ENCODE results near the gene ABHD8.

The ABHD8 gene, protein sequence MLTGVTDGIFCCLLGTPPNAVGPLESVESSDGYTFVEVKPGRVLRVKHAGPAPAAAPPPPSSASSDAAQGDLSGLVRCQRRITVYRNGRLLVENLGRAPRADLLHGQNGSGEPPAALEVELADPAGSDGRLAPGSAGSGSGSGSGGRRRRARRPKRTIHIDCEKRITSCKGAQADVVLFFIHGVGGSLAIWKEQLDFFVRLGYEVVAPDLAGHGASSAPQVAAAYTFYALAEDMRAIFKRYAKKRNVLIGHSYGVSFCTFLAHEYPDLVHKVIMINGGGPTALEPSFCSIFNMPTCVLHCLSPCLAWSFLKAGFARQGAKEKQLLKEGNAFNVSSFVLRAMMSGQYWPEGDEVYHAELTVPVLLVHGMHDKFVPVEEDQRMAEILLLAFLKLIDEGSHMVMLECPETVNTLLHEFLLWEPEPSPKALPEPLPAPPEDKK

DNA sequence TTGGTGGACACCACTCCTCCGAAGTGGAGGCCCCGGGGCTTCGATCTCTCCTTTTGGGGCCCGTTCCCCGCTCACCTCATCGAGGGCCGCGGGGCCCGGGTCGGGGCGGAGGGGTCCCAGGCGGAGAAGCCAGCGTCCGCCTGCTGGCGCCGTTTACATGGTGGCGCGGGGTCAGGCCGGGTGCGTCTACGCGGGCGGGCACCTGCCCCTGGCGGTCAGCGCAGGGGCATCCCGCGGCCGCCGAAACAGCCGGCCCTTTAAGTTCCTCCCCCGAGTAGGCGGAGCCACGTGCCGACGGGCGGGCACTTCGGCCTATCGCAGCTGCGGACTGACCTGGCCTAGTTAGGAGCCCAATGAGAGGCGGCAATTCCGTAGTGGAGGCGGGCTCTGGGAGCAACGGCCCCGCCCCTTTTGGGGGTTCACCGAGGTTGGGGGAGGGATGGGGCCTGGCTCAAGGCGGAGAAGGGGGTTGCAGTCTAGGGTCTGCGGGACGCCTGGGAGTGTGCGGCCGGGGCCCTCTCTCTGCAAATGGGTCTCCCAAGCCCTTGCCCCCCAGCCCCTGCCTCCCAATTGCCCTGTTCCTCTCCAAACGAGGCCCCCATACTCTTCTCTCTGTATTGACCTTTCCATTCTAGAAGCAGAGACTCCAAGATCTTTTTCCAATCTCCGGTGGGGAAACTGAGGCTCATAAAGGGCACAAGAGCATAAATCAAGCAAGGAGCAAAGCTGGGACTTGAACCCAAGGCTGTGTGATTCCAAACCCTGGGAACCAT, at the start of gene ABHD8:
Gene ABHD8 (minus strand): TSS at position 259 of the 773 bp plus-strand sequence. CDS start 1,809 bp downstream, outside the sequence.
- DNase-seq: peak; percentile 94

DNA sequence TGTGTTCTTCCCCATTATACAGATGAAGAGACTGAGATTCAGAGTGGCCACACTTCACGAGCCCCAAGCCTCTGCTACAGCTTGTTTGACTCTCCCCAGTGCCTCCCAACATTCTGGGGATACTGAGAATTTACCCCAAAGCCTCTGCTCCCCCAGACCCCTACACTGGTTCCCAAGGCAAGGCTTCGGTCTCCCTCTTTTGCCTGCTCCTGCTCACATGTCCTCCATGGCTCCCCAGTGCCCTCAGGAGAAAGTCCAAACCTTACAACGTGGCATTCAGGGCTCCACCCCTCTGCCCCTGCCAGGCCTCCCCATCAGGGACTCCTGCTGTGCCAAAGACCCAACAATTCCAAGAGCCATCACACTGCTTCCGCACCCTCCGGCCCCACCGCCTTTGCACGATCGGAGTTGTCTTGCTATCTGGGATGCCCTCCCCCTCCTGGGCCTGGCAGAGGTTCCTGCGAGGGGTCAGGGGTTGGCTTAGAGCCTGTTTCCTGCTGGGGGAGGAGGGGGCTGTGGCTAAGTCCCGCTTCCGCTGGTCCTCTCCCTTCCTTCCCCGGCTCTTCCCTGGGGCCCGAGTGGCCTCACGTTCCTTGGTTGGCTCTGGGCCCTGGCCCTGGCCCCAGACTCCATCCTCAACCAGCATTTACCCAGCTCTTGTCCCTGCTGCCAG, 49.5 kb upstream of the ABHD8 start:
- no peak for DNase-seq

DNA sequence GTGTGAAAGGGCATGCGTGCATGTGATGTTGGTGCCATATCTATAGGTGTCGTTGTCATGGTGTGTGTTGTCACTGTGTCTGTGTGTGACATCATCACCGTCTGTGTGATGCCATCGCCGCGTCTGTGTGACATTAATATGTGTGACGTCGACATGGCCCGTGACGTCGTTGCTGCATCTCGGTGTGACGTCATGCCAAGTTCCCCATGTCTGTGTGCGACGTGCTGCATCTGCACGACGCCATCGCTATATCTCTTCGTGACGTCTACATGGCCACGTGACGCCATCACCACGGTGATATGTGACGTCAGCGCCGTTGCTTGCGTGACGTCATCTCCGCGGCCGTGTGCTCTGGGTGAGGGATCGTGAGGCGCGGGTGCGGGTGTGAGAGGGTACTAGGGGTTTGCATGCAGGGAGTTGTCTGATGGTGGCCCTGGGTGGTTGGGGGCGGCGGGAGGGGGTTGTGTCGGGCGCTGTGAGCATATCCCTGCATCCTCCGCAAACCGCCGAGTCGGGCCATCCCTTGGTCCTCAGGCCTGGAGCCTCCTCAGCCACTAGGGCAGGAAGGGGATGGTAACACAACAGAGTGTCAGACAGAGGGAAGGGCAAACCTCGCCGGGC, 48.7 kb upstream of the ABHD8 start:
- DNase-seq: no peak

DNA sequence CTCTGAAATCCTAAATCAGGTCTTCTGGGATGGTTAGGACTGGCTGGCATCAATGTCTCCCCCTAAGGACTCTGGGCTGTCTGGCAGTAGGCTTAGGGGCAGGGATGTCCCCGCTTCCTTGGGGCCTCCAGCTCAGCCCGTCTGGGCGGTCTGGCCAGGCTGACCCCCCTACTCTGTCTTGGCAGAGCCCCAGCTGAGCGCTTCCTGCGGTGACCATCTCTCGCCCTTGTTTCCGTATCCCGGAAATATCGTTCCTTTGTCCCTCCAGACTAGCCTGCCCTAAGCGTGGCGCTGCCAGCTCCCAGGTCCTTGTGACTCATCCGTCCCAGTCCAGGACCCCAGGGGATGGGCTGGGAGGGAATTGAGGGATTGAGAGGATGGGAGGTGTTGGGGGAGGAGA, 45.5 kb upstream of the ABHD8 start:
- DNase-seq: no peak

DNA sequence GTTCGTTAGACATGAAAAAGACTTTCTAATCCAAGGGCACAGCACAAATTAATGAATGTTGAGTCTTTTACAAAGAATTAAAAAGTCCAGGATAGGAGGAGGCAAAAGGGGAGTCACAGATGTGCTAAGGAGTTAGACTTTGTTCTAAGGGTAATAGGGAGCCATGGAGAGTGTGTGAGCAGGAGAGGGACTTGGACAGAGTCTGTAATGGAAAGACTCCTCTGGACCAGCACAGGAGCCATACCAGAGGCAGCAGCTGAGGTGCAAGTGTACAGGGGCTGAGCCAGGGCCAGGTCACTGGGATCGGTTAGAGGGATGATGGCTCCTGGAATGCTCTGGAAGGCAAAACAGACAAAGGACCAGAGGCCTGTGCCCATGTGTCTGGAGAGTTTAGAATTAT, 44.7 kb upstream of the ABHD8 start:
- DNase-seq: no peak

DNA sequence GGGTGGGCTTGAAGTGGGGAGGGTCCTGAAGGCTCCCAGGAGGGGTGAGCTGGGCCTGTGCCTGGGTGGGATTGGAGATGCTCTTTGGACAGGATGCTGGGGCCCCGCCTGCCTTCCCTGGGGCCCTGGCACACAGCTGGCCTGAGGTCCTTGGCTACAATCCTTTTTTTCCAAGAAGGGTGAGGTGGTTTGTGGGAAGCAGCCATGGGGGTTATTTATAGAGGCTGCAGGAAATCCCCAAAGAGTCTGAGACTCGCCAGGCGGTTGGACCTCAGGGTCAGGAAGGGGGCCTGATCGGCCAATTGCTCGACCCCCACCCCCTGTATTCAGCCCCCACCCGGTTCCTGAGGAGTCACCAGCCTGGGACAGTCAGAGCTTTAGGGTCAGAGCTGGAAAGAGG, 44.1 kb upstream of the ABHD8 start:
- no peak for DNase-seq

DNA sequence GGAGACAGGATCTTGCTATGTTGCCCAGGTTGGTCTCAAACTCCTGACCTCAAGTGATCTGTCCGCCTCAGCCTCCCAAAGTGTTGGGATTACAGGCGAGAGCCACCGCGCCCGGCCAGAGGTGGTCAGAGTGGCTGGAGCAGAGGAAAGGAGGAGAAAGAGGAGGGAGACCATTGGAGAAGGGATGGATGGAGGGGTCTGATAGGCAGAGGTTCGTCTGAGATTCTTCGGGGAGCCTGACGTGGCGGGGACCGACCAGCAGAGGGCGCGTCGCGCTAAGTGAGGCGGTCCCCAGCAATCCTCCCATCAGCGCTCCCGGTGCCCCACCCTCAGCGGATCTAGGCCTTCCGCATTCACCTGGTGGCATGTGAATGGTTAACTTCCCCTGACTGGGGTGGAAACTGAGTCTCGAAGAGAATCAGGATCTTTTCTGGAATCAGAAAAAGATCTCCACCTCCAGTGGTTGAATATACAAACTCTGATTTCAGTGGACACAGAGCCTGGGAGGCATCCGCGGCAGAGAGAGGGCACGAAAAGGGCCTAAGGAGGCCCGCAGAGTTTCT, 43.0 kb upstream of the ABHD8 start:
- DNase-seq: peak; percentile 80

DNA sequence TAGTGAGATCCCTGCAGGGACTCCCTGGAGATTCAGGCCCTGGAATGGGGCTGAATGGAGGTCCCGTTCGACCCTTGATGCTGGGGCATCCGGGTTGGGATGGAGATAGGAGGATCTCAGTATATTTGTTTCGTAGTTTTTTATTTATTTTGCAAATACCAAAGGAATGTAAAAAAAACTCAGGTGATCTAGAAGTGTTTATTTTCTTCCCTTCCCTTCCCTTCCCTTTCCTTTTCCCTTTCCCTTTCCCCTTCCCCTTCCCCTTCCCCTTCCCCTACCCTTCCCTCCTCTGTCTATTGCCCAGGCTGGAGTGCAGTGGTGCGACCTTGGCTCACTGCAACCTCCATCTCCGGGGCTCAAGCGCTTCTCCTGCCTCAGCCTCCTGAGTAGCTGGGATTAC, 38.6 kb upstream of the ABHD8 start:
- DNase-seq: no peak

DNA sequence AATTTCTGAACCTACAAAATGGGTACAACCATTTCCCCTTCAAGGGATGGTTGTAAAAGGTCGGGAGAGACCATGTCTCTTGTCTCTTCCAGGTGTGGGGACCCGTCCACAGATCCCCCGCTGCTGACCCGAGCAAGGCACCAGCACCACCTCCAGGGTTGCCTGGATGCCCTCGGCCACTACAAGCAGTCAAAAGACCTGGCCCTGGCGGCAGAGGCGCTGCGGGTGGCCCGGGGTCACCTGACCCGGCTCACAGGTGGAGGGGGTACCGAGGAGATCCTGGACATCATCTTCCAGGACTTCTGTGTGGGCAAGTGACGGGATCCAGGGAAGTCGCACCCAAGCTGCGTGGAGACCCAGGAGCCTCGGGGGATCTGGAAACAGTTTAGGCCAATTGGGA, 38.2 kb upstream of the ABHD8 start:
- DNase-seq: no peak

DNA sequence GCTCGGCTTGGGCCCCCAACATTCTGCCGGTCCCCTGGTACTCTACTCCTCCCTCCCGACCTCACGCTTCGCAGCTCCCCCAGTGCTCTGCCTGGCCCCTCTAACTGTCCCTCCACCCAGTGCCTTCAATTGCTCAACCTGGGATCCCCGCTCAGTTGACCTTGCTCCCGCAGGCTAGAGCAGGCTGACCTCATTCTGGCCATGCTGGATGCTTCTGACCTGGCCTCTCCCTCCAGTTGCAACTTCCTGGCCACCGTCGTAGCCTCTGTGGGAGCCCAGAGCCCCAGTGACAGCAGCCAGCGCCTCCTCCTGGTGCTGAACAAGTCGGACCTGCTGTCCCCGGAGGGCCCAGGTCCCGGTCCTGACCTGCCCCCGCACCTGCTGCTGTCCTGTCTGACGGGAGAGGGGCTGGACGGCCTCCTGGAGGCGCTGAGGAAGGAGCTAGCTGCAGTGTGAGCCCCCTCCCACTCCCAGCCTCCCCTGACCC, 37.7 kb upstream of the ABHD8 start:
- DNase-seq: no peak

DNA sequence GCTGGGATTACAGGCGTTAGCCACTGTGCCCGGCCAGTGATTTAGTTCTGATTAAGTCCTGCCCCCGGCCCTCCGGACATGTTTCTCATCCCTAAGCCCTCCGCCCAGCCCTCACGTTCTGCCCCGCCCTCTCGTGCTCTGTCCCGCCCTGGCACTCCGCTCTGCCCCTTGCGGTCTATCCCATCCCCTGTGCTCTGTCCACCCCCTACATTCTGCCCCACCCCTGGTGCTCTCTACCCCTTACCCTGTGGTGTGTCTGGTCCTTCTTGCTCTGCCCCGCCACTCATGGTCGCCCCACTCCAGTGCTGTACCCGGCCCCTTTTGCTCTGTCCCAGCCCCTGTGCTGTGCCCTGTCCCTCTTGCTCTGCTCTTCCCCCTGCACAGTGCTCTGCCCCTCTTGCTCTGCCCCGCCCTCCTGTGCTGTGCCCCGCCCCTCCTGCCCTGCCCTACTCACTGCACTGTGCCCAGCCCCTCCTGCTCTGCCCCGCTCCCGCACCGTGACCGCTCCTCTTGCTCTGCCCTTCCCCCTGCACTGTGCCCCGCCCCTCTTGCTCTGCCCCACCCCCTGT, 37.2 kb upstream of the ABHD8 start:
- DNase-seq: no peak

DNA sequence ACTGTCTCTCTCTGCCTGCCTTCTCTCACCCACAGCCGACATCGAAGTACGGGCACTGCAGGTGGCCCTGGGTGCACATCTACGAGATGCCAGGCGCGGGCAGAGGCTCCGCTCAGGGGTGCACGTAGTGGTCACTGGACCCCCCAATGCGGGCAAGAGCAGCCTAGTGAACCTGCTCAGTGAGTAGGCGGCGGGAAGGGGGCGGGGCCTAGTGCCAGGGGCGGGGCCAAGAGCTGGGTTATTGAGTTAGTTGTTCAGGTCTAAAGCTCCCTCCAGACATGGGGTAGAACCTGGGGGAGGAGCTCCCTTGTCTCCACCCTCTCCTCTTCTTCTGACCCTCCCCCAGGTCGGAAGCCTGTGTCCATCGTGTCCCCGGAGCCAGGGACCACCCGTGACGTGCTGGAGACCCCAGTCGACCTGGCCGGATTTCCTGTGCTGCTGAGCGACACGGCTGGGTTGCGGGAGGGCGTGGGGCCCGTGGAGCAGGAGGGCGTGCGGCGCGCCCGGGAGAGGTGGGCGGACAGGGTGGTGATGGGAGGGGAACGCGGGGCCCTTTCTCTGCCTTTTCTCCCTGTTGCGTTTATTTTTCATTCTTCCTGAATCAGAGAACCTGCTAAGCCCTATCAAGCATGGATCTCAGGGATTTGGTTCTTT, 36.0 kb upstream of the ABHD8 start:
- DNase-seq: peak; percentile 36

DNA sequence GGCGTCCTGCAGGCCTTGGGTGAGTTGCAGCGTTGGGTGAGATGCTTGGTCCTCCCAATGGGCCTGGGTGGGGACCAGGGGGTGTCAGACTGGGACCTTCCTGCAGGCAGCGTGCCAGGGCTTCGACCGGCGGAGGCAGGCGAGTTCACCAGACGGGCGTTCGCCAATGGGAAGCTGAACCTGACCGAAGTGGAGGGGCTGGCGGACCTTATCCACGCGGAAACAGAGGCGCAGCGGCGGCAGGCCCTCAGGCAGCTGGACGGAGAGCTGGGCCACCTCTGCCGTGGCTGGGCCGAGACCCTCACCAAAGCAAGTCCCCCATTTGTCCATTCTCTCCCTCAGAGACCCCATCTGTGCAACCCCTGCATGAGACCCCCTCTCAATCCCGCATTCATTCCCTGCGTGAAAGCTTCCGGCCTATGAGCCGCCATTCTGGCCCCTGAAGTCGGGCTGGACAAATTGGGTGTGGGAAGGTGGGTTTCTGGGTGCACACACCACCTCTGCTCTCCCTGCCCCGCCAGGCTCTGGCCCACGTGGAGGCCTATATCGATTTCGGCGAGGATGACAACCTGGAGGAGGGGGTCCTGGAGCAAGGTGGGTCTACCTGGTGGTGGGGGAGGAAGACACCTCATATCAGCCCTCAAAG, 35.3 kb upstream of the ABHD8 start:
- no peak for DNase-seq

DNA sequence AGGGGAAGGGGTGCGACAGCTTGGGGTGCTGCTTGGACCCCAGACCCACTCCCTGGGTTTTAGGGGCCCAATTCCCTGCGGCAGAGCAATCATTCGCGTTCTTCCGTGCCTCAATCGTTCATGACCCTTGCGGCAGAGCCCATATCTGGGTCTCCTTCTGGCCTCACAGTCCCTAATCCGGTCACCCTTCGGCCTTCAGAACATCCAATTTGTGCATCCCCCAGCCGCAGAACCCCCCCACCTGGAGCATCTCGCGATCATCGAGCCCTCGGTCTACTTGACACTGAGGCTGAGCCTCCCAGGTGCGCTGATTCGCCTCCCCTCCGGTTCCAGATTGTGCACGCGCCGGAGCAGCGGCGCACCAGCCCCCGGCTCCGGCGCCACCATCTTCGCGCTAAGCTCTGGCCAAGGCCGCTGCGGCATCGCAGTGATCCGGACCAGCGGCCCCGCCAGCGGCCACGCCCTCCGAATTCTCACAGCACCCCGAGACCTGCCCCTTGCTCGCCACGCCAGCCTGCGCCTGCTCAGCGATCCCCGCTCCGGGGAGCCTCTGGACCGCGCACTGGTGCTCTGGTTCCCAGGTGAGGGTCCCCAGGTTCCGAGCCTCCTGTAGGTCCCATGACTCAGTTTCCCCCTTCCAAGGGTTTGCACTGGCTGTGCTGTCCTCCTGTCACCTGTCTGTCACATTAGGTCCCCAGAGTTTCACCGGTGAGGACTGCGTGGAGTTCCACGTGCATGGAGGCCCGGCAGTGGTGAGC, 34.6 kb upstream of the ABHD8 start:
- peak; percentile 35 for DNase-seq

DNA sequence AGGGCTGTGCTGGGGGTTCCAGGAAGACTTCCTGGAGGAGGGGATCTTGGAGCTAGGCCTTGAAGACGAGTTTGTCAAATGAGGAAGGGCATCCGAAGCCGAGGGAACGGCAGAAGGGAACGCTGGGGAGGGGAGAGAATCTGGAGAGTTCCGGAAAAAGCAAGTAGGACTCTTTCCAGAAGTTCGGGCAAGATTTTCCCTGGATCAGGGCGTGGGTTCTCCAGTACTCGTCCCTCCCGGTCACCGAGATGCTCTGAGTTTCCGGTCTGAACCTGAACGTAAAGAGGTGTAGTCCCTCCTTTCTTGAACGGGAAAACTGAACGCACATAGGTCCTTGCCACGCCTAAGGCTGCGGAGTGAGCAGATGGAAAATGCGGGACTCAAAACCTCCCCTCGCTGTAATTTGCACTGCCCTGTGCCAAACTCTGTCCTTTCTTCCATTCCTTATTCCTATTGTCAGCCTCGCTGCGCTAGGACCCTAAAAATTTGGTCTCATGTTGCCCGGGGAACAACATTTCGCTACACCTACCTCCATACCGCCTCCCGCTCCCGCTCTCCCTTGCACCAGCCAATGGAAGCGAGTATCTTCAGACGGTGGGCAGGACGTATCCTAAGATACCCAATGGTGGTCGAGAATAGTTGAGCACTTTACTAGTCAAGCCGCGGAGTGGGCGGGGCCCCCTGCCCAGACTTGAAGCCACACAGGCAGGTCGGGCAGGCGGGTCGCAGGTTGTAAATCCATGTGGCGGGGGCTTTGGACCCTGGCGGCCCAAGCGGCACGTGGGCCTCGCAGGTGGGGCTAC, 33.8 kb upstream of the ABHD8 start, which contains the start of gene GTPBP3:
Gene GTPBP3 (plus strand): TSS at position 682 of the 803 bp plus-strand sequence. CDS start 59 bp downstream, at position 741.
- peak; percentile 97 for DNase-seq

DNA sequence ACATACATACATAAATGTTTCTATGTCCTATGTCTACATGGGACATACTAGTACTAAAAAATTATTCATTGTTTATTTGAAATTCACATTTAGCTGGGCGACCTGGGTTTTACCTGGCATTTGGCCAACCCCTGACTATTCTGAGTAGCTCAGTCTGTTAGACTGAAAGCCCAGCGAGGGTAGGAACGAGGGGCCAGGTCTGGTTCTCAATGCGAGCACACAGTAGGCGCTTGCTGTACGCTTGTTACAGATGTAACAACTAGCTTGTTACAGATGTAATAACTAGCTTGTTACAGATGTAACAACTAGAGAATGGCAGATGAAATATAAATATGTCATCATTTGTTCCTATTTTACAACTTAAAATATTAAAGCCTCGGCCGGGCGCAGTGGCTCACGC, 32.4 kb upstream of the ABHD8 start:
- no peak for DNase-seq

DNA sequence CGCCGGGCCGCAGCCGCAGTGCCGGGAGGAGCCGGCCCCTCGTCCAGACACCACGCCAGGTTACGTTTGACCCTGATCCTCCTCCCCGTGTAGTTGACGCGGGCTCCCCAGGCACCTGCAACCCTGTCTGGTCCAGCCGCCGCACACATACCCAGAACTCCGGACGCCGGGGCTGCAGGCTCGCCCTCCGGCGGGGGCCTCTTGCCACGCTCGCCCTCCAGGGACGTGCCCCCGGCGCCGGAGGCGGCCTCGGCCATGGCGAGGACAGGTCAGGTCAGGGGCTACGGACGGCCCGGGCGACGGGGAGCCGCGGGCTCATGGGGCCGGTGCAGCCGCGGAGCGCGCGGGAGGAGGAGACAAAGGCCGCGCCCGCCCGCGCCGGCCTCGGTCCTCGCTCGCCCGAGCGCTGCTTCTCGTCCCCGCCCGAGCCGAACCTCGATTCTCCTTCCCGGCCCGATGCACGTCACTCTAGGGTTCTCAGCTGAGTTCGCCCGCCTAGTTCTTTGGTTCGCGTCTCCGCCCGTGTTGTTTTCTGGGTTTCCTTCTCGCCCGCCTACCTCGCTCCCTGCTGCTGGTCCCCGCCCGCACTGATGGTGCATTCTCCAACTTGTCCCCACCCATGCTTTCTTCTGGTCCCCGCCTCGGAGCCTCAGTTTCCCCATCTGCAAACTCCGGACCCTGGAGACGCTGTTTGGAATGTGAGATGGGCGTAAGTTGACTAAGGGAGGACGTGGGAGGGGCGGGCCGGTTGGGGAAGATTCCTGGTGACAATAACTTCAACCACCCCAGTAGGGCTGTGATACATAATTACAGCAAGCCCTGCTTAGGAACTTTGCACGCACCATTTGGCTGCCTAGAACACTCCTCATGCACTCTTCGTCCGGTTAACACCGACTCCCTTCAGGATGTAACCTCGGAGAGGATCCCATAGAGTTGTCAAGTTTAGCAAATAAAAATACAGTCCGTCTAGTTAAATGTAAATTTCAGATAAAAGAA, 31.5 kb upstream of the ABHD8 start, which contains the start of gene ANO8:
Gene ANO8 (minus strand): TSS at position 442 of the 996 bp plus-strand sequence. CDS start 185 bp downstream, at position 257.
- DNase-seq: peak; percentile 97
